ENCODE results near the gene SLC25A27.

SLC25A27 gene

DNA sequence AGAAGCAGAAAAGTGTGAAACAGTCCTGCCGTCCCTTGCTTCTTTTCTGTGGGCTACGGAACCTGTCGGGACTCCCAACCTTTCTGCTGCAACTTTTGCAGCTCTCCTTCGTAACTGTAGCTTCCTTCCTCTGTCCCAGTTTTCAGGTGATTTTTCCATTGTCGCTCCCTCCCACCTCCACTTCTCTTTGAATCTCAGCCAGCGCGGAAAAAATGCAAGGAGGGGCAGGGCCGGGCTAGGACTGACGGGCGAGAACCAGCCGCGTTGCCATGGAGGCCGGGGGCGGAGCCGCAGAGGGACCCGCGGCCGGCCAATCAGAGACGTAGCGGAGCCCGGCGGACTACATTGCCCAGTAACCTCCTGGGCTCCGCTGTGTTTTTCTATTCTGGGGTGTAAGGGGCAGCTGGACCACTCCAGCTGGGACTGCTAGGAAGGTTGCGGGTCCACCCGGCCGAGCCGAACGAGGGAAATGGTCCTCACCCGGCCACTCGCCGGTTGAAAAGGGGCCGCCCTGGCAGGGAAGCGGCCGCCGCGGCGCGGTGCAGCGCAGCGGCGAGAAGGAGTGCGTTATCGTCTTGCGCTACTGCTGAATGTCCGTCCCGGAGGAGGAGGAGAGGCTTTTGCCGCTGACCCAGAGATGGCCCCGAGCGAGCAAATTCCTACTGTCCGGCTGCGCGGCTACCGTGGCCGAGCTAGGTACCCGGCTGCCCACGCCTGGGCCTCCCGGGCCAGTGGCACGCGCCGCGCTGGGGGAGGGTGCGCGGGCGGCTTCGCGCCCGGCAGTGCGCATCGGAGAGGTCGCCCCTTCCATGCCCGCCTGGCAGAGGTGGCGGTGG lies at the start of gene SLC25A27, which contains the start of gene CYP39A1:
Gene SLC25A27, plus strand, starts transcription at position 373 of the 836 bp plus-strand sequence. Its CDS starts 218 bp downstream, at position 591.
Gene CYP39A1, minus strand, starts transcription at position 216 of the 836 bp plus-strand sequence. CDS start 236 bp downstream, outside the sequence.
- H3K27ac ChIP-seq (ENCODE audit: low read length): peak within 1 kb of the TSS; percentile 68
- H3K27me3 ChIP-seq (ENCODE audit: control insufficient read depth in 1 of 2, insufficient read depth in 2 of 2, low read length in 2 of 2): no peaks in the 10 kb centered on the region
- H3K36me3 ChIP-seq (ENCODE audit: control insufficient read depth in 2 of 2, insufficient read depth in 2 of 2, low read length in 2 of 2): no peaks in the 10 kb centered on the region
- H3K9ac ChIP-seq (ENCODE audit: low read length in 2 of 2): peak within 1 kb of the TSS; percentile 85 to 88
- H3K9me3 ChIP-seq (ENCODE audit: control insufficient read depth in 2 of 2, low read length in 2 of 2): no peaks in the 10 kb centered on the region
- H3K4me3 ChIP-seq (ENCODE audit: low read length in 2 of 2): peak within 1 kb of the TSS; percentile 94 to 99
- H3K4me1 ChIP-seq (ENCODE audit: control insufficient read depth, insufficient read depth, low read length): no peaks in the 10 kb centered on the region

DNA sequence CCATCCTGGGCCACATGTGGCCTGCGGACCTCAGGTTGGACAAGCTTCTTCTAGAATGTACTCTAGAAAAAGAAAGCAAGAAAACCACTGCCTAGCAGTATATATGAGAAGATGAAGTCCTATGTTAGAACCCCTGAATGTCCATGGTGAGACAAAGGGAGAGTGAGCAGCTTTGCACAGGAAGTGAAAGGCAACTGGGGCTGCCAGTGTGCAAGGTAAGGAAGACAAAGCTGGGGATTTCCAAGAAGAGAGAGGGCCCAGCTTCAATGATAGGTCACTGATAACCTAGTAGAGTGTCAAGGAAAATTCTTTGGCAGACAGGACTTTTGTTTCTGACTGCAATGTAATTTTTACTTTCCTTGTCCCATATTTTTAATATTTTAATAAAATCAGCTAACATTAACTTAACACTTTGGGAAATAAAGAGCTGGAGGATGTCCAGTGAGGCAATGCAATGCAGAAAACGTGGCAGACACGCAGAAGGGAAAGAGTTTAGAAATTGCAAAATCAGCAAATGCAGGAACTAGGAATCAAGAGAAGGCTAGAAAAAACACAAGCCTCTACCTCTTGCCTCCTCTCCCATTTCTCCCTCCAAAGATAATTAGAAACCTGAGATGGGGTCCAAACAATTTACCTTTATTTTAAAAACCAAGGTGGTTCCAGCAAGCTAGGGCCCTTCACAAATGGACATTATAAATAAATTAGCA lies 47.5 kb upstream of the SLC25A27 start:
- no peak overlapping the region for H3K9ac ChIP-seq (ENCODE audit: low read length in 2 of 2)
- H3K4me1 ChIP-seq (ENCODE audit: control insufficient read depth, insufficient read depth, low read length): no peaks in the 10 kb centered on the region
- no peaks in the 10 kb centered on the region for H3K9me3 ChIP-seq (ENCODE audit: control insufficient read depth in 2 of 2, low read length in 2 of 2)
- H3K27ac ChIP-seq (ENCODE audit: low read length): no peak overlapping the region
- H3K4me3 ChIP-seq (ENCODE audit: low read length in 2 of 2): no peak overlapping the region
- H3K36me3 ChIP-seq (ENCODE audit: control insufficient read depth in 2 of 2, insufficient read depth in 2 of 2, low read length in 2 of 2): no peaks in the 10 kb centered on the region
- no peaks in the 10 kb centered on the region for H3K27me3 ChIP-seq (ENCODE audit: control insufficient read depth in 1 of 2, insufficient read depth in 2 of 2, low read length in 2 of 2)

- Histone ChIP-seq H3K27ac (ENCODE audit: low read length) (no peak overlapping the region), H3K9ac (ENCODE audit: low read length in 2 of 2) (peak overlapping the region in 1 of 2 donors; percentile 28), H3K9me3 (ENCODE audit: control insufficient read depth in 2 of 2, low read length in 2 of 2) (no peaks in the 10 kb centered on the region), H3K36me3 (ENCODE audit: control insufficient read depth in 2 of 2, insufficient read depth in 2 of 2, low read length in 2 of 2) (no peaks in the 10 kb centered on the region), H3K4me1 (ENCODE audit: control insufficient read depth, insufficient read depth, low read length) (no peaks in the 10 kb centered on the region), H3K27me3 (ENCODE audit: control insufficient read depth in 1 of 2, insufficient read depth in 2 of 2, low read length in 2 of 2) (no peaks in the 10 kb centered on the region), H3K4me3 (ENCODE audit: low read length in 2 of 2) (peak overlapping the region in 1 of 2 donors; percentile 12)
These were observed 46.4 kb upstream of the SLC25A27 start for GRCh38 chr6:46606338-46606737.

DNA sequence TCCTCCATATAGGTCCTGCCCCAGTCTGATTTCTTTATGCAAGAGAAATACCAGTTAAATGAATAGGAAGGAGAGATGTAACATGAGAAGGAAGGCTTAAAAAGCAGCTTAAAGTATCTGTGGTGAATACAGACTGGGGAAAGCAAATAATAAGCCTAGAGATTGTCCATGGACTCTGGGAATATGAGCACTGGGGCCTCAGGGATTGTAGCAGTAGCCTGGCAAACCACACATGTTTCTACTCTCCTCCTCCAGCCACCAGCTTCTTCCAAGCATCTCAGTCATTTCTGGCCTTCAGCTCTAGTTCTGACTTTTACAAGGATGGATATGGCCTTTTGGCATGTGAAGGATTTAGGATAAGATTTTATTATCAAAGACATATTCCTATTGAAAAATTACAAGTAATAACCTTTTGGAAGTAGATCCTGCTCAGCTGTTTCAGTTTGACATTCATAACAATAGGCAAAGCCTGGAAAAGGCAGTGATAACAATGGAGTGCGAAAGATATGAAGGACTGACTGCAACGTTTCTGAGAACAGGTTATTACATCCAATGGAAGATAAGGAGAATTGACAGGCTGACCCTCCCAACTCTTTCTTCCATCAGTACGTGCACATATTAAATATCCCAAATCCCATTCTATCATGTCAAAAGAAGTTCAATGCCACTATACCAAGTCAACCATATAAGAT lies 41.8 kb upstream of the SLC25A27 start:
- no peaks in the 10 kb centered on the region for H3K4me1 ChIP-seq (ENCODE audit: control insufficient read depth, insufficient read depth, low read length)
- no peaks in the 10 kb centered on the region for H3K27me3 ChIP-seq (ENCODE audit: control insufficient read depth in 1 of 2, insufficient read depth in 2 of 2, low read length in 2 of 2)
- H3K9me3 ChIP-seq (ENCODE audit: control insufficient read depth in 2 of 2, low read length in 2 of 2): no peaks in the 10 kb centered on the region
- H3K36me3 ChIP-seq (ENCODE audit: control insufficient read depth in 2 of 2, insufficient read depth in 2 of 2, low read length in 2 of 2): no peaks in the 10 kb centered on the region
- H3K9ac ChIP-seq (ENCODE audit: low read length in 2 of 2): no peak overlapping the region
- no peak overlapping the region for H3K27ac ChIP-seq (ENCODE audit: low read length)
- H3K4me3 ChIP-seq (ENCODE audit: low read length in 2 of 2): no peak overlapping the region

GRCh38 chr6:46612645-46613044 lies 40.1 kb upstream of the SLC25A27 start:
- Histone ChIP-seq H3K4me1 (ENCODE audit: control insufficient read depth, insufficient read depth, low read length) (no peaks in the 10 kb centered on the region), H3K27ac (ENCODE audit: low read length) (no peak overlapping the region), H3K27me3 (ENCODE audit: control insufficient read depth in 1 of 2, insufficient read depth in 2 of 2, low read length in 2 of 2) (no peaks in the 10 kb centered on the region), H3K9ac (ENCODE audit: low read length in 2 of 2) (no peak overlapping the region), H3K9me3 (ENCODE audit: control insufficient read depth in 2 of 2, low read length in 2 of 2) (no peaks in the 10 kb centered on the region), H3K4me3 (ENCODE audit: low read length in 2 of 2) (no peak overlapping the region), H3K36me3 (ENCODE audit: control insufficient read depth in 2 of 2, insufficient read depth in 2 of 2, low read length in 2 of 2) (no peaks in the 10 kb centered on the region)

DNA sequence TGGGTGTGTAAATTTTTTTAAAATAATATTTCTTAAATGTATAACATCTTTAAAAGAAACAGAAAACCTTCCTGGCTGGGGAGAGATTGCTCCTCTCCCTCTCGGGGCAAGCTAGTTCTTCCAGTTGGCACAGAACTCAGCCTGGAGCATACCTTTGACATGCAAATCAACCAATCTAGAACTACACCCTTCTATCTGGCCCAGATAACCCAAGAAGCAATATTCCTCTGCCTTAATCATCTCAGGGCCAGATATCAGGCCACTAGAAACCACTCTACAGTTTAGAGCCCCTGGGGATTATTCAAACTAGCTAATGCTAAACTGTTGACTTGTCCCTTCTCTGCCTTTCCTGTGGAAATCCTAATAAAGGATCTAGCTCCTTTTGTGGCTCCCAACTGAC lies 34.0 kb upstream of the SLC25A27 start:
- Histone ChIP-seq H3K36me3 (ENCODE audit: control insufficient read depth in 2 of 2, insufficient read depth in 2 of 2, low read length in 2 of 2) (peaks cover 0 to 7% of the 10 kb centered on the region in 2 donors), H3K4me3 (ENCODE audit: low read length in 2 of 2) (no peak overlapping the region), H3K27me3 (ENCODE audit: control insufficient read depth in 1 of 2, insufficient read depth in 2 of 2, low read length in 2 of 2) (no peaks in the 10 kb centered on the region), H3K4me1 (ENCODE audit: control insufficient read depth, insufficient read depth, low read length) (no peaks in the 10 kb centered on the region), H3K9me3 (ENCODE audit: control insufficient read depth in 2 of 2, low read length in 2 of 2) (no peaks in the 10 kb centered on the region), H3K9ac (ENCODE audit: low read length in 2 of 2) (no peak overlapping the region), H3K27ac (ENCODE audit: low read length) (no peak overlapping the region)

DNA sequence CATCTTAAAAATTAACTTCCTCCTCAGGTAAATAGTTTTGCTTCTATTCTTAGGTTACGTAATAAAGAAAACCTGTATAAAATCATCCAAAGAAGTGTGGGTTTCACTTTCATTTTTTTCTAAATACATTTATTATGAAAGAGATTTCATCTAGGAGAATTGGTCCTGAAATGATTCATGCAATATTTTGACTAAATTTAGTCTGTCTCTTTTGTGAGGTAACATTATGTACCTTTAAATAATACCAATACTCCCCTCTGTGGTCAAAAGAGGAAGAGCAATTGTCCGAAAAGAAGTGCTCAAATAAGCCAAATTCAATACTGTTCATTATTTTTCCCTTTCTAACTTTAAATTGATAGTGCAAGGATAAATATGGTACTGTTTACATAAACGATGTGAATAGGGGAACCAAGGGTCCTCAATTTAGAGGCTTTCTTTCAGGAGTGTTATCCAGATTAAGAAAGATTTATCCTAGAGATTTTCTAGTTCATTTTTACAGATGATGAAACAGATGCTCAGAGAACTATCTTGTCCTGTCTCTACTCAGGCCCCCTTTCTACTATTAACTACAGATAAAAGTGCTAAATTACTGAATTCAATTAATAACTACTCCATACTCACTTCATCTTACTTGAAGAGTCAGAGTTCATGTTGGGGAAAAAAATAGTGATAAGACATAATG lies 26.4 kb upstream of the SLC25A27 start:
- H3K27ac ChIP-seq (ENCODE audit: low read length): no peak overlapping the region
- H3K36me3 ChIP-seq (ENCODE audit: control insufficient read depth in 2 of 2, insufficient read depth in 2 of 2, low read length in 2 of 2): peaks cover 0 to 7% of the 10 kb centered on the region in 2 donors
- H3K9me3 ChIP-seq (ENCODE audit: control insufficient read depth in 2 of 2, low read length in 2 of 2): no peaks in the 10 kb centered on the region
- no peaks in the 10 kb centered on the region for H3K4me1 ChIP-seq (ENCODE audit: control insufficient read depth, insufficient read depth, low read length)
- no peak overlapping the region for H3K9ac ChIP-seq (ENCODE audit: low read length in 2 of 2)
- no peak overlapping the region for H3K4me3 ChIP-seq (ENCODE audit: low read length in 2 of 2)
- no peaks in the 10 kb centered on the region for H3K27me3 ChIP-seq (ENCODE audit: control insufficient read depth in 1 of 2, insufficient read depth in 2 of 2, low read length in 2 of 2)

GRCh38 chr6:46626976-46627375 lies 25.8 kb upstream of the SLC25A27 start:
- Histone ChIP-seq H3K27me3 (ENCODE audit: control insufficient read depth in 1 of 2, insufficient read depth in 2 of 2, low read length in 2 of 2) (no peaks in the 10 kb centered on the region), H3K27ac (ENCODE audit: low read length) (no peak overlapping the region), H3K36me3 (ENCODE audit: control insufficient read depth in 2 of 2, insufficient read depth in 2 of 2, low read length in 2 of 2) (peaks cover 0 to 7% of the 10 kb centered on the region in 2 donors), H3K9me3 (ENCODE audit: control insufficient read depth in 2 of 2, low read length in 2 of 2) (no peaks in the 10 kb centered on the region), H3K9ac (ENCODE audit: low read length in 2 of 2) (no peak overlapping the region), H3K4me1 (ENCODE audit: control insufficient read depth, insufficient read depth, low read length) (no peaks in the 10 kb centered on the region), H3K4me3 (ENCODE audit: low read length in 2 of 2) (no peak overlapping the region)

DNA sequence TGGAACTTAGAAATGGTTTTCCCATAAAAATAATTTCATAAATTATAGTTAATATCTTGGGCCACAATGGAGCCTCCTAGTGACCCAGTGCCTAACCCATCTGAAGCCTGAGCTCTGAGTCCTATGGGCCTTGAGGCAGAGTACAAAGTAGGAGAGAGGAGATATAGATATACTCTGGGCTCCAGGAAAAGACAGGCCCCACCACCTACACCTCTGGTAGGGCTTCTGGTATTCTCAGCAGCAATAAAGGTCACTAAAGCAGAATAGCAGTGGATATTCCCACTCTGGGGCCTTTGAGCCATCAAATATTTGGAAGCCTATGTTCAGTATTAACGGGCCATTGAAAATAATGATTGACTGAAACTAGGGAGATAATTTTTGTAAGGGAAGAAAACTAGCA lies 24.3 kb upstream of the SLC25A27 start:
- Histone ChIP-seq H3K9ac (ENCODE audit: low read length in 2 of 2) (no peak overlapping the region), H3K4me1 (ENCODE audit: control insufficient read depth, insufficient read depth, low read length) (no peaks in the 10 kb centered on the region), H3K4me3 (ENCODE audit: low read length in 2 of 2) (no peak overlapping the region), H3K27me3 (ENCODE audit: control insufficient read depth in 1 of 2, insufficient read depth in 2 of 2, low read length in 2 of 2) (no peaks in the 10 kb centered on the region), H3K9me3 (ENCODE audit: control insufficient read depth in 2 of 2, low read length in 2 of 2) (no peaks in the 10 kb centered on the region), H3K36me3 (ENCODE audit: control insufficient read depth in 2 of 2, insufficient read depth in 2 of 2, low read length in 2 of 2) (no peaks in the 10 kb centered on the region), H3K27ac (ENCODE audit: low read length) (no peak overlapping the region)

GRCh38 chr6:46628976-46629375 lies 23.8 kb upstream of the SLC25A27 start:
- Histone ChIP-seq H3K9ac (ENCODE audit: low read length in 2 of 2) (no peak overlapping the region), H3K27ac (ENCODE audit: low read length) (no peak overlapping the region), H3K9me3 (ENCODE audit: control insufficient read depth in 2 of 2, low read length in 2 of 2) (no peaks in the 10 kb centered on the region), H3K4me1 (ENCODE audit: control insufficient read depth, insufficient read depth, low read length) (no peaks in the 10 kb centered on the region), H3K36me3 (ENCODE audit: control insufficient read depth in 2 of 2, insufficient read depth in 2 of 2, low read length in 2 of 2) (no peaks in the 10 kb centered on the region), H3K27me3 (ENCODE audit: control insufficient read depth in 1 of 2, insufficient read depth in 2 of 2, low read length in 2 of 2) (no peaks in the 10 kb centered on the region), H3K4me3 (ENCODE audit: low read length in 2 of 2) (no peak overlapping the region)
